Measurements from ENCODE around the gene CELF5. TPM values are rescaled to one million over a fixed set of nuclear protein-coding genes. Genes with fewer than 3 reads are reported as not detected.
"Not testable (repeated sequence)": the region's sequence is repeated elsewhere in the genome, so short reads cannot be mapped to it uniquely, and the experiment has no call there.

The CELF5 gene
- total RNA-seq, 1 experiment from 2014 or later: 0.48 TPM

- H4K20me1 ChIP-seq (ENCODE audit: insufficient read depth): no peaks in the 10 kb centered on the region
- TF ChIP-seq EZH2 (IDR thresholded peaks at IDR 0.05; ENCODE audit: low read depth) (no peak), CTCF (conservative IDR thresholded peaks at IDR 0.05) (no peak)
- no peaks in the 10 kb centered on the region for H3K79me2 ChIP-seq (ENCODE audit: low read depth)
- intact Hi-C loops (cut with micrococcal nuclease; ENCODE audit: unreplicated experiment): no loop called here
- H3K4me3 ChIP-seq: no peak overlapping the region
- H3K9me3 ChIP-seq (ENCODE audit: insufficient read depth, low read depth): no peaks in the 10 kb centered on the region
- H3K4me2 ChIP-seq: no peak overlapping the region
- no peaks in the 10 kb centered on the region for H3K36me3 ChIP-seq (ENCODE audit: low read depth)
- no peaks in the 10 kb centered on the region for H3K4me1 ChIP-seq (replicated peaks; ENCODE audit: insufficient read depth)
- no peaks in the 10 kb centered on the region for H3K9me2 ChIP-seq (ENCODE audit: insufficient read depth)
- POLR2A ChIA-PET (ENCODE audit: unreplicated experiment): no interaction called here
- no peak overlapping the region for H3K27ac ChIP-seq
- H3F3A ChIP-seq (ENCODE audit: insufficient read depth, low read depth): no peaks in the 10 kb centered on the region
- no peak for DNase-seq
- no peak overlapping the region for H2AFZ ChIP-seq
- CTCF ChIA-PET: no interaction called here
- no TSS peak for BruUV-seq (replicated peaks)
- peaks cover 5% of the 10 kb centered on the region; the same call in 1 of the 2 replicates for H3K27me3 ChIP-seq (ENCODE audit: insufficient read depth, low read depth)
These were observed 9.4 kb downstream of the CELF5 start for GRCh38 chr19:3233831-3234230.

DNA sequence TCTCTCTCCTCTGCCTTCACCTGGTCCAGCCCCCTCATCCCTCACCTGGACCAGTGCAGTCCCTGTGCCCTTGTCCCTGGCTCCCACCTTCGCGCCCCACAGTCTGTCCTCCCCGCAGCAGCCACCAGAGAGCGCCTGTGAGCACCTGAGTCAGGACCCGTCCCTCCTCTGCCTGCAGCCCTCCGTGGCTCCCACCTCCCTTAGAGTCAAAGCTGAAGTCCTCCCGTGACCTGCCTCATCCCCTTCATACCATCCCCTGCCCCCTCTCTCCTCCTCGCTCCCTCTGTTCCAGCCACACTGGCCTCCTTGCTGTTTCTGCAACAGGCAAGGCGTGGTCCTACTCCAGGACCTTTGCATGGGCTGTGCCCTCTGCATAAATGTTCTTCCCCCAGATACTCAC lies 10.3 kb downstream of the CELF5 start:
- DNase-seq: no peak
- Histone ChIP-seq H3K36me3 (ENCODE audit: low read depth) (no peaks in the 10 kb centered on the region), H2AFZ (no peak overlapping the region), H3K79me2 (ENCODE audit: low read depth) (no peaks in the 10 kb centered on the region), H4K20me1 (ENCODE audit: insufficient read depth) (no peaks in the 10 kb centered on the region), H3K4me2 (no peak overlapping the region), H3K4me3 (no peak overlapping the region), H3K27ac (no peak overlapping the region), H3K27me3 (ENCODE audit: insufficient read depth, low read depth) (peaks cover 5% of the 10 kb centered on the region), H3K4me1 (replicated peaks; ENCODE audit: insufficient read depth) (no peaks in the 10 kb centered on the region), H3F3A (ENCODE audit: insufficient read depth, low read depth) (no peaks in the 10 kb centered on the region), H3K9me3 (ENCODE audit: insufficient read depth, low read depth) (no peaks in the 10 kb centered on the region), H3K9me2 (ENCODE audit: insufficient read depth) (no peaks in the 10 kb centered on the region)
- TF ChIP-seq EZH2 (IDR thresholded peaks at IDR 0.05; ENCODE audit: low read depth) (no peak), CTCF (conservative IDR thresholded peaks at IDR 0.05) (peak; percentile 40)
- BruUV-seq (replicated peaks): no TSS peak
- CTCF ChIA-PET: no interaction called here
- intact Hi-C loops (cut with micrococcal nuclease; ENCODE audit: unreplicated experiment): no loop called here
- POLR2A ChIA-PET (ENCODE audit: unreplicated experiment): no interaction called here

- H4K20me1 ChIP-seq (ENCODE audit: insufficient read depth); H3K9me2 ChIP-seq (ENCODE audit: insufficient read depth); POLR2A ChIA-PET (ENCODE audit: unreplicated experiment); H3K4me1 ChIP-seq (replicated peaks; ENCODE audit: insufficient read depth); H3F3A ChIP-seq (ENCODE audit: insufficient read depth, low read depth); intact Hi-C loops (cut with micrococcal nuclease; ENCODE audit: unreplicated experiment); H2AFZ ChIP-seq; CTCF ChIA-PET; H3K9me3 ChIP-seq (ENCODE audit: insufficient read depth, low read depth); H3K4me2 ChIP-seq; H3K27me3 ChIP-seq (ENCODE audit: insufficient read depth, low read depth); BruUV-seq (replicated peaks); H3K27ac ChIP-seq; H3K4me3 ChIP-seq; H3K36me3 ChIP-seq (ENCODE audit: low read depth); H3K79me2 ChIP-seq (ENCODE audit: low read depth); DNase-seq: not testable (repeated sequence)
These were observed 11.1 kb downstream of the CELF5 start for GRCh38 chr19:3235604-3236003.

DNA sequence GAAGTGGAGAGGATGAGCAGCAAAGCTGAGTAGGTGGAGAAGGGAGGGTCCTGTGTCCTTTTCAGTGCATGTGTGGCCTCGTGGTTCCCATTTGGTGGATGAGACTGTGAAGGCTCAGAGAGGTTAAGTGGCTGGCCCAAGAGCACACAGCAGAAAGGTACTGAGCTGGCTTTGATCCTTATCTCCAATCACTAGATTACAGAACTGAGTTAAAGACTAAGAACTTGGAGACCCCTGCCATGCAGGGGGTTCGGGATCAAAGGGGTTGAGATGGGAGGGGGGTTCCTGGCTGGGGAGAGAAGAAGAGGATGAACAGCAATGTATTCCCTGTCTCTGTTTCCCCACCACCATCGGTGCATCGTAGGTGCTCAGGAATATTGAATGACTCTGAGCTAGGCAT lies 11.8 kb downstream of the CELF5 start:
- H3F3A ChIP-seq (ENCODE audit: insufficient read depth, low read depth): no peaks in the 10 kb centered on the region
- ChIA-PET POLR2A (ENCODE audit: unreplicated experiment) (no interaction called here), CTCF (no interaction called here)
- H3K4me1 ChIP-seq (replicated peaks; ENCODE audit: insufficient read depth): no peaks in the 10 kb centered on the region
- intact Hi-C loops (cut with micrococcal nuclease; ENCODE audit: unreplicated experiment): no loop called here
- no peak for DNase-seq
- no TSS peak for BruUV-seq (replicated peaks)
- H3K36me3 ChIP-seq (ENCODE audit: low read depth): no peaks in the 10 kb centered on the region
- no peak overlapping the region for H3K4me2 ChIP-seq
- H2AFZ ChIP-seq: no peak overlapping the region
- H3K27ac ChIP-seq: no peak overlapping the region
- no peak for TF ChIP-seq EZH2 (IDR thresholded peaks at IDR 0.05; ENCODE audit: low read depth)
- TF ChIP-seq CTCF (conservative IDR thresholded peaks at IDR 0.05): no peak
- H3K4me3 ChIP-seq: no peak overlapping the region
- no peaks in the 10 kb centered on the region for H3K79me2 ChIP-seq (ENCODE audit: low read depth)
- no peaks in the 10 kb centered on the region for H3K9me3 ChIP-seq (ENCODE audit: insufficient read depth, low read depth)
- H3K27me3 ChIP-seq (ENCODE audit: insufficient read depth, low read depth): peaks cover 11% of the 10 kb centered on the region
- H3K9me2 ChIP-seq (ENCODE audit: insufficient read depth): no peaks in the 10 kb centered on the region
- H4K20me1 ChIP-seq (ENCODE audit: insufficient read depth): no peaks in the 10 kb centered on the region

Data from PC-9 (cell line).